CD4-positive, alpha-beta T cell treated with Interleukin-6 for 4 hours (primary cell): ENCODE data around the gene PDC.
"Not testable (repeated sequence)": the region's sequence is repeated elsewhere in the genome, so short reads cannot be mapped to it uniquely, and the experiment has no call there.

Experiments used
- DNase-seq: peaks from one replicate; pipeline ENCODE4 v3.0.0-alpha.2; 2020; ENCODE audit warnings: mixed read lengths

Gene PDC

DNA sequence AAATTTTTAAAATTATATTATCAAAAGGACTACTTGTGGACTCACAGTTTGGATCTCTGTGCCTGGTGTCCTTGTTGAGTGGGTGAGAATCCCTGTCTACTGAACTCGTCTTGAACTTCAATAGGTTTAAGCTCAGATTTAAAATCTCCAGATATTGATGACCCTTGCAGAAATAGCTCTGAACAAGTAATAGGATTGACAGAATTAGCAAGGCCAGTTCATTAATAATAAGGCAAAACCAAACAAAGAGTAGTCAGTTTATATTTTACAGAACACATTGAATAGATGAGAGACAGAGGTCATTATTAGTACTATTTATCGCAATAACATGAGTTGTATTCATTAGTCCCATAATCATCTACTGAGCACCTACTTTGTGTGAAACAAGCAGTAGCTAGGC is at the start of gene PDC:
Gene PDC (minus strand): TSS at position 101 of the 400 bp plus-strand sequence. CDS start 11,655 bp downstream, outside the sequence.
- DNase-seq: no peak

DNA sequence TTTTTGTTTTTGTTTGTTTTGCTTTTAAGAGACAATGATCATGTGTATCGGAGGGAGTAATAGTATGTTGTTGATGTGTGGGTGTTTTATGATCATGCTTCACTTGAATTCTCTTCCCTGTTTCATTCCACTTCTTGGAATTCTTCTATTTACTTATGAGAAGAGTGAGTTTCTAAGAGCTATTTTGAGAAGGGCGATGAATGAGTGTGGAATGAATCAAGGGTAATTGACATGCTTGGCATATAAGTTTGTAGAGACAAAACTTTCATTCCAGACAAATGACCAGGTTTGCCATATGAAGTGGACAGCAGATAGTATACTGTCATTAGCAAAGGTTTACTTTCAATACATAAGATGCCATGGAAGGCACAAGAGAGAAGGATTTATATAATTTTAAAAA is 42.3 kb upstream of the PDC start:
- DNase-seq: no peak

DNA sequence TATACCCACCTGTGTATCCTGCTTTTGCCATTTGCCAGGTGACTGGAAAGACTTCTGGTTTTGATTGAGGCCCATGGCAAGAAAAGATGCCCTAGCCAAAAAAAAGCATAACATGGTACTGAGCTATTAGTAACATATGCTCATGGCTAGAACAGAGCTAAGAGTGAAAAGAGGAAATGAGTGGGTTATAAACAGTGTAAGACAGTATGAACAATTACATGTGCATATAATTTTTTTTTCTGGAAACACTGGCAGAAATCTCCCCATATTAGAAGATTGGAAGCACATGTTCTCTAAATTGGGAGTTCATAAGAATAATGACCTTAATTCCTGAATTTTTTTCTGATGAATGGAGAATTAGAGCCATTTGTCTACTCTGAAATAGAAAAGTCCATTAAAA is 41.2 kb upstream of the PDC start:
- DNase-seq: no peak

DNA sequence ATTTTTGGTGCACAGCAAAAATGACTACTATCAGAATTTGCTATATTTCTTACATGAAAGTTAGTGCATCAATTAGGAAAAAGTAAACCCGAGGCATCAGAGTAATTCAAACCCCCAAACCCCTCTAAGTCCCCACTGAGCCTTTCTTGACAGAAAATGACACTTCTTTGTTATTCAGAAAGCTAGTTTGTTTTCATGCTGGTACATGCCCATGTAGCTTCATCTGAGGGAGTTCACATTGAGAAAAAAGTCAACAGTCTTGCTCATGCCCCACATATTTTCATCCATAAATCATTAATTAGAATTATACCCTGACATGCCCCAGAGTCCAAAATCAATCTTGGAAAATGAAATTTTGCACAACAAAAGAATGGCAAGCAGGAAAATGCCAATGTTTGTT is 39.9 kb upstream of the PDC start:
- DNase-seq: no peak

DNA sequence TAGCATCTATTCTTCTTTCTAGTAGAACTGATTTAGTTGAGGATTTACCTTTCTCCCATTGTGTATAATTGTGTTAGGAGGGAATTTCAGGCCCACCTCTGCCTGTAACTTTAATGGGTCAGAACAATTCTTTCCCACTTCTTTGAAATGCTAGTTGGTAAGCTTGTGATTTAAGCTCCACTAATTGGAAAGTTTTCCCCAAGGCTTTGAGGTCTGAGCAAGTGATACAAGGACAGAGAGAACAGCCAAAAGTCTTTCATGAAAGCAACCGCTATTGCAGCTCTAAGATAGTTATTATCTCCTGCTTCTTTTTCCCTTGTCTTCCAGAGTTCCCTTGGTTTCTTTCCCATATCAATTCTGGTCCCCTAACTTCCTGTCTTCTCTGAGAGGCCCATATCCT is 38.7 kb upstream of the PDC start:
- DNase-seq: no peak

DNA sequence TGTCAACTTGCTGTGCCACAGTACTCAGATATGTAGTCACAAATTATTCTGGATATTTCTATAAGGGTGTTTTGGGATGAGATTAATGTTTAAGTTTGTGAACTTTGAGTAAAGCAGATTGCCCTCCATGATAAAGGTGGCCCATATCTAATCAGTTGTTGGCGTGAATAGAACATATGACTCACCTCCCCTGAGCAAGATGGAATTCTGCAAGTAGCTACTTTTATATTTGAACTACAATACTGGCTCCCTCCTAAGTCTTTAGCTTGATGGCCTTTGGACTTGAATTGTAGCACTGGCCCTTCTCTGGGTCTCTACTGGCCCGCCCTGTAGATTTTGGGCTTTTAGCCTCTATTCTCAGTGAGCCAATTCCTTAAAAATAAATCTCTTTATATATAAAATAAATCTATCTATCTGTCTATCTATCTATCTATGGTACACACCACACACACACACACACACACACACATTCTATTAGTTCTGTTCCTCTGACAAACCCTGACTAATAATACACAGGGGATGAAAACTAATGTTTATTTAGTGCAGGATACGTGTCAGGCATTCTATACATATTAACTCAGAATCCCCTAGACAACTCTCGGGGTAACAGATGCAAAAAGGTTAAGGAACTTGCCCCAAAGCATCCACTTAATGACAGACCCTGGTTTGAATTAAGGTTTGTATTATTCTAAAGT is 37.9 kb upstream of the PDC start:
- DNase-seq: no peak

DNA sequence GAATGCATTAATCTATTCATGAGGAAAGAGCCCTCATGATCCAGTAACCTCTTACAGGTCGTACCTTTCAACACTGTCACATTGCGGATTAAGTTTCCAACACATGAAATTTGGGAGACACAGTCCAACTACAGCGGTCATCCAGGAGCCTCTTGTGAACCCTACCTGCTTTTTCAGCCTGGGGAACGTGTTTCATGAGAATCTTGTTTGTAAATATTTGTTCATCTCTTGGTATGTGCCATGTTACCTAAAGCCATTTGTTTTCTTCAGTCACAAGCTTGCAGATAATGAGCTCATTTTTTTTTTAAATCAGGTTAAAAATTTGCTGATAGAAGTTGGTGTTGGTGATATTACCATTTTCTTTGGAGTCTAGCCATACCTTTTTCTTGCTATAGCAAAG is 37.2 kb upstream of the PDC start:
- DNase-seq: no peak

DNA sequence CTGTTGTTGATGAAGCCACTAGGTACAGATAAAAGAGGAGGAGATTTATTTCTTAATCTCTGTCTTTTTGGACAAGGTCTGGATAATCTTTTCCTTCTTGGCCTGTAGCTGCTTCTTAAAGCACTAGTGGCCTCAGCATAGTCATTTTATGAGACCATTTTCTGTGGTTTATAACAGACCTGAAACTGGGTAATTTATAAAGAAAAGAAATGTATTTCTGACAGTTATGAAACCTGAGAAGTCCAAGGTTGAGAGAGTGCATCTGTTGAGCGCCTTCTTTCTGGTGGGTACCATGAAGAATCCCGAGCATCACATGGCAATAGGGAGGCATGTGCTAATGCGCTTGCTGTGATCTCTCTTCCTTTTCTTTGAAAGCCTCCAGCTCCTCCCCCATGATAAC is 36.7 kb upstream of the PDC start:
- no peak for DNase-seq

DNA sequence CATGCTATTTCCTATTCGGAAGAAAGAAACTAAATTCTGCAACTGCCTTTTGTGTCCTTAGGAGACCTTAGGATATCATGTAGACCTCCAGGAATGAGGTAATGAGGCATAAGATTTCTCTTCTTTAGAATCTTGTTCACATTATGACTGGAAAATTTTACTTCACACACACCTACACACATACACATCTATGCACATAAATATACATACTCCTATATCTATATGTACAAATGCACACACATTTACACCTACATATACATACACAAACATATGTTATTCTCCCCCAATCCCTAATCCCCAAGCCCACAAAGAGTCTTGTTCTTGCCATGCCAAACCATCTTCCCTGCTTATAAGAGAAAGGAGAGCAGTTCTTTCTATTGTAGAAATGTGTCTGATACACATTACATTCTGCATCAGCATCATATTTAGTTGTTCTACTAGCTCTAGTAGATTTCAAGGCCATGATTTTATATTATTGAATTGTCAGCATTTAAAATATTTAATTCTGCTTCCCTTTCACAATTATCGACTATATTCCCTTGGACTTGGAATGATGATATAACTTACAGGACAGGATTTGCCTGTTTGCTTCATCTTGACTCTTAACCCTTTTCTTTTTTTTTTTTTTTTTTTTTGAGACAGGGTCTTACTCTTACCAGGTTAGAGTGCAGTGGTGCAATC is 35.4 kb upstream of the PDC start:
- no peak for DNase-seq

DNA sequence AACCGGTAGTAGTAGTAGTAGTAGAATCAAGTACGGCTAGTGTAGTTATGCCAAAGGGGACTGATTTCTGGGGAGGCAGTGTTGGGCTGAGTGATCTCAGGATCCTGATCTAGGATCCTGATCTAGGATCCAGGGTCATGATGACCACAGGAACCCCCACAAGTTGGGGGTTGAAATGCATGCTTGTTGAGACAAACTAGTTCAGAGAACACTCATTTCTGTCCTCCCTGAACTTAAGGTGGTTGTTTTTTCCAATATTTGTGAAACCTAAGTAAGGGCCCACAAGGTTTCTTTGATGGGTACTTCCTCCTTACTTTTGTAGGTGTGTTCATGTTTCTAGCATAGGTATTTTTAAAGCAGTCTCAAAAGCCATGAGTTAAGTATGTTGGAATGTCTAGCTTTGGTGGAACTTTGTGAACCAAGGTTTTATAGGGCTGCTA is 33.9 kb upstream of the PDC start:
- DNase-seq: no peak

DNA sequence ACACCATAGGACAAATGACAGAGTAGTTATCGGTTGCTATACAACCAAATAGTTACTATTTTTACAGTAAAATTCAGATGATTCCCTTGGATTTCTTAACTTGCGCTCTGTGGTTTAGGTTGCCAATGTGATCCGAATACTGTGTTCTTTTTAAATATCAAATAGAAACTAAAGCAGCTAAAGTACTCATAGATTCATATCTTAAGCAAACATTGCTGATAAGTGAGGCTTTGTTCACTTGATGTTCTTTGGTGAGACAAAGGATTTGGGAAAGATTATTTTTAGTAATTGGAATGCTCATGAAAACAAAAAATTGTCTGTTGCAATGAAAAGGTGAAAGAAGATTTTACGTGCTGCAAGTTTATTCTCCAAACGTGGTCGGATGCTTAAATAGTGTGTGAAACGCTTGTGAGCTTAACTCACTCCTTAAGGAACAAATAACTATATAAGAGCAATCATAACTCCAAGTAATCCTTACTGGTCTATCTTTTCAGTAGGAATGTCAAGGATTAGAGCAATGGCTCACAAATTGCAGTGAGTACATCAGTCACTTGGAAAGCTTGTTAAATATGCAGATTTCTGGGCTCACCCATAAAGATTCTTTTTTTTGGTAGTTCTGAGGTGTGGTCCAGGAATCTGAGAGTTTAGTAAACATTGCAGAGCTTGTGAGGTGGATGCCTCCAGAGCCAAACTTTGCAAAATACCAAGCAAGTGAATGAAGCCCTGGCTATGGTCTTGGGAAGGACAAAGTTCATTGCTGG is 31.8 kb upstream of the PDC start:
- DNase-seq: no peak

DNA sequence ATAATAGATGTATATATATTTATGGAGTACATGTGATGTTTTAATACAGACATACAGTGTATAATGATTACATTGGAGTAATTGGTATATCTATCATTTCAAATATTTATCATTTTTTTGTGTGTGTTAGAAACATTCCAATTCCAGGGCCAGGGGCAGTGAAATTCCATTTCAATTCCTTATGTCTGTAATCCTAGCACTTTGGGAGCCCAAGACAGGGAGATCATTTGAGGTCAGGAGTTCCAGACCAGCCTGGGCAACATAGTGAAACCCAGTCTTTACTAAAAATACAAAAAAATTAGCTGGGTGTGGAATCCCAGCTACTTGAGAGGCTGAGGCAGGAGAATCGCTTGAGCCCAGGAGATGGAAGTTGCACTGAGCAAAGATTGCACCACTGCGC is 30.4 kb upstream of the PDC start:
- DNase-seq: no peak

DNA sequence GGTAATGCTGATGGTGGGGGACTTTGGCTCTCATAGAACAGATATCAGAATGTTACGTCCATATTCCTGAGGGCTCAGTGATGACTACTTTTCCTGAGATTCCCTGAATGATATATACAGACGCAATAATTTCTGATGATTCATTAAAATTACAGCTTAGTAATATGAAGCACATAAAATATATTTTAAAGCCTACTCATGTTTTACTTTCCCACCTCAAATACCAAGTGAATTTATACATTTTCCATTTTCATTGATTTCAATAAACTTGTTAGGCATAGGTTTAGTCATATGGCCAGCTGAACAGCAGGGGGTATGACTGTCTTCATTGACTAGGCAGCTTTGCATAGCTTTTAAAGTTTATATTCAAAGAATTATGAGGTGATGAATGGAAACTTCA is 26.2 kb upstream of the PDC start:
- DNase-seq: no peak

DNA sequence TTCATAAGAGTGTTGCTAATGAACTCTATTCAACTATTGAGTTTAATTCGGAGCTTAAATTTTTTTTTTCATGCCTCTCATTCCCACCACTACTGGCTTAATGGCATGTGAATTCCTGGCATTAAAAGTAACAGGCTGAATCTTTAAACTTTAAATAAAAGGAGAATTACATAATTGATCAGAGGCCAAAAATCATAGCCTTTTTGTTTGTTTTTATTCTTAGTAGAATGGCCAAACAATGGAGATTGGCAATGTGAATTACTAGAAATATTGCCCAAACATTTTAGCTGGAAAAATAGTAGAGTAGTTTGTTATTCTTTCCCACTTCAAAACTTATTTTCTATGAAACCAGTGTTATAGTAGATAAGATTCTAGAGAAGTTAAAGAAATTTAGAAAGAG is 25.1 kb upstream of the PDC start:
- no peak for DNase-seq

DNA sequence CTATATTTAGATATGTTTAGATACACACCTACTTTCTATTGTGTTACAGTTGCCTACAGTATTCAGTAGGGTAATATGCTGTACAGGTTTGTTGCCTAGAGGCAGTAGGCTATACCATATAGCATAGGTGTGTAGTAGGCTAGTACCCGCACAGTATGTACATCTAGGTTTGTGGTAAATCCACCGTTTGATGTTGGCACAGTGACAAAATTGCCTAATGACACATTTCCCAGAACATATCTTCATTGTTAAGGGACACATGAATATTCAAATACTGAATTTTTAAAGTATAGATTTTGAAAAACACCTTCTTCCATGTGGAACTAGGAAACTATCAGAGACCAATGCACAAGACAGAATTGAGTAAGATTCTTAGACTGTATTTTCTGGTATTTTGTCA is 22.6 kb upstream of the PDC start:
- no peak for DNase-seq

DNA sequence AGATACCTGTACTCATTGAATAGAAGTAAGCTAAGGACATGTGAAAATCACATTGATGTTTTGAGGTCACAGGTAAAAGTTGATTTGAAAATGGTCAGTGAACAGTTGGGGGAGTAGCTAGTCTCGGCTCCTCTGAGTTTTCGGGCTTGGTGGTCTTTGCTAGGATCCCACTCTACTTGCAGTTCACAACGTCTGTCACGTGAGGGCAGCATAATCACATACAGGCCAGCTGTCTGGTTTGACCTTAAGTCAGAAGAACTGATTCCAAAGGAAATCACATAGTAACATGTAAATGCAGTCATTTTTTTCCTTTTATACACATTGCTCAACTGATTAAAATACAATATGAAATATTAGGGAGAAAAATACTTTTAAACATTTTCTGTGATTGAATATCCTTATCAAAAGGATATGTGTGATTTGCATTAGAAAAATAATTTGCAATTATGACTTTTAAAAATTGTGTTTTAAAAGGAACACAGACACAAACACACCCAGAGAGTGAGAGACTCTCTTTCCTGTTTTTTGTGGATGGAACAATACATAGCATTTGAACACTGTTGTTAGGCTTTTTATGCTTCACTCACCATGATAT is 21.8 kb upstream of the PDC start:
- DNase-seq: peak; percentile 9

DNA sequence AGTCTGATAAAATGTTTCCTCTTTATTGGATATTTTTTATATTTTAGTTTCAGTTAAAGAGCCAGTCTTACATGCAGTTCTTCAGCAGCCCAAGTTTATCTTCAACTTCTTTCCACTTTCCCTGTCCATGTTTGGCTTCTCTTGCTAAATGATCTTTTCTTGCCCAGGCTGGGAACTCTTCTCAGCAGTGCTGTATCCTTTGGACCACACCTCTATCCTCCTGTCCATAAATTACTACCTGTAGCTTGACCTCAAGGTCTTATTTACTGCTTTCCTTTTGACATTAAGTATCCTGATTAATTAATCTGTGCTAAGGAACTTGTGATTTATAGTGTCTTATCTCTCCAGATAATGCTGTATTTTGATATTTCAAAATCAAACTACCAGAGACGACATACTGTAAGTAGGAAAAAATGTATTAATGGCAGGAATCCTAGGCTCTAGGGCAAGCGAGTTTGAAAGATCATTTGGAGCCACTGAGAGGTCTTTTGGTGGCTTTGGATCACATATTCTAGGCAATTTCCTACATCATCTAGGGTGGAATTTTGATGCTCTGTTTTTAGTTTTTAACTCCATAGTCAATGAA is 20.5 kb upstream of the PDC start:
- DNase-seq: no peak

DNA sequence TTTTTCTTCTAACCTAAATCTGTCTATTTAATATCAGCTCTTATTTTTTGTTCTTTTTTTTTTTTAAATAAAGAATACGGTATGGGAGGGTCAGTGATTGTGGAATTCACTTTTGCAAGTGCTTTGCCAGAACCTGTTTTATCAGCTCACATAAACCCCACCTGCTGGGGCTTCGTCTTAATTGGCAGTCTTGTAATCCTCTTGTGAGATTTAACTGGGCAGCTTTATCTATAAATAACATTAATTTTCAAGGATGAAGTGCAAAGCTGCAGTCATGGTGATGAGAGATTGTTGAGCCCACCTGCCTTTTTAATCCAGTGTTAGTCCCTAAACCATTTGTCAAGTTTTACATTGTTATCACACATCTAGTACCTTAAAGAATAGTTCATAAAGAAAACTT is 18.2 kb upstream of the PDC start:
- no peak for DNase-seq

DNA sequence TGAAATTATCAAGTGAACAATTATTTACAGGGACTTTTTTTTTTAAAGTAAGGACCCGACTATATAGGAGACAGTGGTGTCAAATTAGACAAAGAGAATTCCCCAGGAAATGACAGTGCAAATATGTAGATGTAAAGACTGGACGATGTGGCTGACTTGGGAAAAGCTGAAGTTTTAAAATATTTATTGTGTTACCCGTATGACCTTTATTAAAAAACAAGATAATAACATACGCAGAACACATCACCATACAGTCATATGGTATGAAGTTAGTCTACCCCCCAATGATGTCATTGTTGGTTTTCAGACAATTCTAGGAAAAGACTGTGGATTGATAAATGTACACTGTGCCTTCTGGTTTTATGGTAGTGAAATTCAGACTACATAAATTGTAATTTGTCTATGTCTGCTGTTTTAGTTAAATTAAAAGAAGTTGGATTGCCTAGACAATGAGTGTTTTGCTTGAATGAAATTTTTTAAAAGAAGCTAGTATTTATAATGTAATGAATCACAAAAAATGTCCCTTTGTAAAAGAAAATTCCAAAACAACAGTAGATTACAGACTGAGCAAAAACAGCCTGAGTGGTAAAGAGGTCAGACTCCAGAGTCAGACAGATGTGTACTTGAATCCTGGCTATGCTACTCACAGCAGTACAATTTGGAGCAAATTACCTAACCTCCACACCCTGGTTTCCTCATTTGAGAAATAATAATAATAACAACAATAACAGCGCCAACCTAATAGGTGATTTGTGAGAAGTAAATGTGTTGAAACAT is 15.5 kb upstream of the PDC start:
- no peak for DNase-seq

DNA sequence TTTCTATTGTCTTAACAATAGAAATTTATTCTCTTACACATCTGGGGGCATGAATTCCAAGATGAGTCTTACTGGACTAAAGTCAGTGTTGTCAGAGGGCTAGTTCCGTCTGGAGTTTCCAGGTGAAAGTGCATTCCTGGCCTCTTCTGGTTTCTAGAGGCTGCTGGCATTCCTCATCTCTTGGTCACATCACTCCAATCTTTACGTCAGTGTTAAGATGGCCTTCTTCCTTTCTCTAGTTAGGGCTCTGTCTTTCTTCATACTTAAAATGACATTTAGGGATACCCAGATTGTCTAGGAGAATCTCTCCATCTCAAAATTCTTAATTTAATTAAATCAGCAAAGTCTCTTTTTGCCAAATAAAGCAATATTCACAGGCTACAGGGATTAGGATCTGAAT is 13.3 kb upstream of the PDC start:
- DNase-seq: no peak

DNA sequence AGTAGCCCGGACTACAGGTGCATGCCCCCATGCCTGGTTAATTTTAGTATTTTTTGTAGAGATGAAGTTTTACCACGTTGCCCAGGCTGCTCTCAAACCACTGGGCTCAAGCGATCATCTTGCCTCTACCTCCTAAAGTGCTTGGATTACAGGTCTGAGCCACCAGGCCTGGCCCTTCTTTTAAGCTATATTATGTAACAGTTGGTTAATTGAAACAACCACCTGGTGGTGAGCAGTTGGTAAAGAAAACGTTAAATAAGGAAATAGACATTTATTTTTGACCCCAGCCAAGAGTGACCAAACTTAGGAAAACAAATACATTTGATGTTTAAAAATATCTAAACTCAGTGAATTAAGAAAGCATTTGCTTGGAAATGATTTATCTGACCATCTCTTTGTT is 12.1 kb upstream of the PDC start:
- DNase-seq: no peak

DNA sequence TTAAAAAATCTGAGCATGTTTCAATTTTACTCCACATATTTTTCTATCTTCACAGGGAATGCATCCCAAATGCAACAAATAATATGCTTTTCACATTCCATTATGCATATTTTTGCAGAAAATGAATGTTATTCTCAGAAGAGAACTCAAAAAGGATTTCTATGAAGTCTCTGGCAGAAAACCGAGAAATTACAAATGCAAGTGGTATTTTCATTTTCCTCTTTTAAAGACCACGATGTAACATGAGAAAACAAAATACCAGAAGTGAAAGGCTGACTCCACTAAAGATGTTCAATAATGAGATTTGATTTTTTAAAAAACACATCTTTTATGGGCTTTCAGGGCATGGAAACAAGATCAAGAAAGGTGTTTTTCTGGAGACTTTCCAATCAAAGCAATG is 5.0 kb upstream of the PDC start:
- DNase-seq: no peak

DNA sequence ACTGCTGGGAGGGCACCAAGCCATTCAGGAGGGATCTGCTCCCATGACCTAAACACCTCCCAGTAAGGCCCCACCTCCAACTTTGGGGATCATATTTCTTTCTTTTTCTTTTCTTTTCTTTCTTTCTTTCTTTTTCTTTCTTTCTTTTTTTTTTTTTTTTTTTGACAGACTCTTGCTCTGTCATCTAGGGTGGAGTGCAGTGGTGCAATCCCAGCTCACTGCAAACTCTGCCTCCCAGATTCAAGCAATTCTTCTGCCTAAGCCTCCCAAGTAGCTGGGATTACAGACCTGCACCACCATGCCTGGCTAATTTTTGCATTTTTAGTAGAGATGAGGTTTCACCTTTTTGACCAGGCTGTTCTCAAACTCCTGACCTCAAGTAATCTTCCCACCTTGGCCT is 4.6 kb upstream of the PDC start:
- DNase-seq: not testable (repeated sequence)
